ENCODE measurements around the gene SPTBN4.
"Not testable (repeated sequence)": the region's sequence is repeated elsewhere in the genome, so short reads cannot be mapped to it uniquely, and the experiment has no call there.

Gene SPTBN4

GRCh38 chr19:40466985-40467734, at the start of gene SPTBN4:
Gene SPTBN4, plus strand, starts transcription at chr19:40467001. Its CDS starts 5,621 bp downstream, at chr19:40472622.
- no peak for DNase-seq (ENCODE audit: low spot score)

GRCh38 chr19:40417643-40417981, 49.2 kb upstream of the SPTBN4 start:
- no peak for DNase-seq (ENCODE audit: low spot score)

GRCh38 chr19:40418040-40418439, 48.8 kb upstream of the SPTBN4 start:
- no peak for DNase-seq (ENCODE audit: low spot score)

GRCh38 chr19:40419066-40419612, 47.7 kb upstream of the SPTBN4 start:
- no peak for DNase-seq (ENCODE audit: low spot score)

- no peak for DNase-seq (ENCODE audit: low spot score)
Observed at GRCh38 chr19:40419780-40420179, 47.0 kb upstream of the SPTBN4 start.

- no peak for DNase-seq (ENCODE audit: low spot score)
Observed at GRCh38 chr19:40420451-40420765, 46.4 kb upstream of the SPTBN4 start.

GRCh38 chr19:40420766-40421765, 45.7 kb upstream of the SPTBN4 start:
- peak; percentile 95 for DNase-seq (ENCODE audit: low spot score)

- DNase-seq (ENCODE audit: low spot score): no peak
Observed at GRCh38 chr19:40421993-40422747, 44.6 kb upstream of the SPTBN4 start.

GRCh38 chr19:40422748-40423566, 43.8 kb upstream of the SPTBN4 start:
- no peak for DNase-seq (ENCODE audit: low spot score)

- DNase-seq (ENCODE audit: low spot score): no peak
Observed at GRCh38 chr19:40423938-40424337, 42.9 kb upstream of the SPTBN4 start.

GRCh38 chr19:40424637-40425449, 42.0 kb upstream of the SPTBN4 start:
- no peak for DNase-seq (ENCODE audit: low spot score)

GRCh38 chr19:40425450-40426287, 41.1 kb upstream of the SPTBN4 start, which contains the start of gene SERTAD1:
Gene SERTAD1, minus strand, starts transcription at chr19:40425992. Its CDS starts 2,446 bp downstream, at chr19:40423546.
- DNase-seq (ENCODE audit: low spot score): peak; percentile 99

GRCh38 chr19:40428197-40428596, 38.6 kb upstream of the SPTBN4 start:
- not testable (repeated sequence) for DNase-seq (ENCODE audit: low spot score)

GRCh38 chr19:40430242-40430641, 36.6 kb upstream of the SPTBN4 start:
- not testable (repeated sequence) for DNase-seq (ENCODE audit: low spot score)

- no peak for DNase-seq (ENCODE audit: low spot score)
Observed at GRCh38 chr19:40431698-40432097, 35.1 kb upstream of the SPTBN4 start.

- DNase-seq (ENCODE audit: low spot score): not testable (repeated sequence)
Observed at GRCh38 chr19:40432760-40433159, 34.0 kb upstream of the SPTBN4 start.

- peak; percentile 93 for DNase-seq (ENCODE audit: low spot score)
Observed at GRCh38 chr19:40433391-40434216, 33.2 kb upstream of the SPTBN4 start.

- no peak for DNase-seq (ENCODE audit: low spot score)
Observed at GRCh38 chr19:40438284-40438683, 28.5 kb upstream of the SPTBN4 start.
